Thyroid gland (tissue), 4 donors: ENCODE results near the gene KLF13.

Experiments
- POLR2A ChIP-seq, 2 donors: fragments of 450-650 bp; IDR thresholded peaks; one replicate each; pipeline ENCODE4 v1.6.1; 2017; ENCODE audit warnings: antibody characterized with exemption in 2 of 2, mild to moderate bottlenecking in 2 of 2, moderate library complexity in 1 of 2
- TF ChIP-seq, protein P1 (sequence below), 6 experiments: fragments of 200-600 bp in 3 of 6; fragments of 450-650 bp in 3 of 6; sonication (generic) in 3 of 6; IDR thresholded peaks; one replicate each; pipeline ENCODE4 v1.5.1; 2016 to 2019; ENCODE audit warnings: antibody characterized with exemption in 6 of 6, mild to moderate bottlenecking in 2 of 6, inconsistent platforms in 1 of 6, moderate library complexity in 1 of 6

DNA sequence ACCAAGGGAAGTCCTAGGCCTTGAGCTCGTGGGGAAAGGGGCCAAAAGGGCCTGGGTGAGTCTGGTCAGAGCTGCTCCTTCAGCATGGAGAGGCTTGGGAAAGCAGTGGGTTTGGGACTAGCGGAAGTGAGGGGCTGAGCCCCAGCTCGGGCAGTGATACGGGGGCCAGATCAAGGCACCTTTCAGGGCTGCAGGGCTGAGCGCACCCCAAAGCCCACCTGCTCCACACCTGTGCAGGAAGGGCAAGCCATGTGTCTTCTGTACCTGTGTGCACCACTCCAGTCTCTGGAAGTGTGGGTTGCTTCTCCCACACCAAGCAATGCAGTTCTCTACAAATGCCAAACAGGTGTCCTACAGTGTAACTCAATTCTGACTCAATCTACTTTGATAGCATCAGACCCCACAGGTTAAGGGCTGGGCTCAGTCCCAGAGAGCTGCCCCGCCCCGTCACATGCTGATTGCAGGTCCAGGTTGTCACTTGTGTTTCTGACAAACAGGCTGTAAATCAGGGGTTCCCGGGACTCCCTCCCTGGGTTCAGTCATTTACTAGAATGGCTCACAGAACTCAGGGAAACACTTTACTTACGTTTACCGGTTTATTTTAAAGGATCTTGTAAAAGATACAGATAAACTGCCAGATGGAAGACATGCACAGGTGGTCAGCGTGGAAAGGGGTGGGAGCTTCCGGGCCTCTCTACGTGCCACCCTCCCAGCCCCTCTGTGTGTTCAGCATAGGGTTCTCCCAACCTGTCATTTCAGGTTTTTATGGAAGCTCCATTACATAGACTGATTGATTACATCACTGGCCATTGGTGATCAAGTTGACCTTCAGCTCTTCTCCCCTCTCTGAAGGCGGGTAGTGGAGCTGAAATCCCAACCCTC is 28.8 kb upstream of the KLF13 start:
- no peak for TF ChIP-seq POLR2A (IDR thresholded peaks at IDR 0.05)
- TF ChIP-seq, protein P1, sequence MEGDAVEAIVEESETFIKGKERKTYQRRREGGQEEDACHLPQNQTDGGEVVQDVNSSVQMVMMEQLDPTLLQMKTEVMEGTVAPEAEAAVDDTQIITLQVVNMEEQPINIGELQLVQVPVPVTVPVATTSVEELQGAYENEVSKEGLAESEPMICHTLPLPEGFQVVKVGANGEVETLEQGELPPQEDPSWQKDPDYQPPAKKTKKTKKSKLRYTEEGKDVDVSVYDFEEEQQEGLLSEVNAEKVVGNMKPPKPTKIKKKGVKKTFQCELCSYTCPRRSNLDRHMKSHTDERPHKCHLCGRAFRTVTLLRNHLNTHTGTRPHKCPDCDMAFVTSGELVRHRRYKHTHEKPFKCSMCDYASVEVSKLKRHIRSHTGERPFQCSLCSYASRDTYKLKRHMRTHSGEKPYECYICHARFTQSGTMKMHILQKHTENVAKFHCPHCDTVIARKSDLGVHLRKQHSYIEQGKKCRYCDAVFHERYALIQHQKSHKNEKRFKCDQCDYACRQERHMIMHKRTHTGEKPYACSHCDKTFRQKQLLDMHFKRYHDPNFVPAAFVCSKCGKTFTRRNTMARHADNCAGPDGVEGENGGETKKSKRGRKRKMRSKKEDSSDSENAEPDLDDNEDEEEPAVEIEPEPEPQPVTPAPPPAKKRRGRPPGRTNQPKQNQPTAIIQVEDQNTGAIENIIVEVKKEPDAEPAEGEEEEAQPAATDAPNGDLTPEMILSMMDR (IDR thresholded peaks at IDR 0.05) = no peak
